Heart left ventricle (tissue), 16 donors: ENCODE results near the gene HBE1. TPM values are rescaled to one million over a fixed set of nuclear protein-coding genes. Genes with fewer than 3 reads are reported as not detected.

Experiments used
- ATAC-seq, 4 donors: fragments of 200-7000 bp; cut with Tn5 transposase; one replicate each; pipeline ENCODE4 v1.9.1; 2020 to 2022; ENCODE audit warnings: moderate library complexity in 4 of 4, mild to moderate bottlenecking in 3 of 4, moderate number of reproducible peaks in 1 of 4
- DNase-seq, 5 donors: peaks; one replicate each; pipeline ENCODE4 v3.0.0-alpha.2; 2020
- H3K27ac ChIP-seq, 12 donors: fragments of 200-600 bp; sonication (generic) in 4 of 12; one replicate each; pipeline versions ENCODE4 v1.5.0 to v1.8.0; 2016 to 2022; ENCODE audit warnings: mild to moderate bottlenecking in 2 of 12
- H3K27me3 ChIP-seq, 9 donors: fragments of 200-600 bp; sonication (generic) in 2 of 9; one replicate each; pipeline versions ENCODE4 v1.5.1 to v1.8.0; 2016 to 2022; ENCODE audit warnings: mild to moderate bottlenecking in 3 of 9
- H3K36me3 ChIP-seq, 9 donors: fragments of 200-600 bp; sonication (generic) in 2 of 9; one replicate each; pipeline versions ENCODE4 v1.5.0 to v1.8.0; 2018 to 2022; ENCODE audit warnings: mild to moderate bottlenecking in 2 of 9
- H3K4me1 ChIP-seq, 12 donors: fragments of 200-600 bp; sonication (generic) in 4 of 12; one replicate each; pipeline versions ENCODE4 v1.5.0 to v1.8.0; 2016 to 2022; ENCODE audit warnings: mild to moderate bottlenecking in 3 of 12
- H3K4me3 ChIP-seq, 12 donors: fragments of 200-600 bp; sonication (generic) in 4 of 12; one replicate each; pipeline versions ENCODE4 v1.5.0 to v1.8.0; 2017 to 2022; ENCODE audit warnings: mild to moderate bottlenecking in 9 of 12, moderate library complexity in 4 of 12
- H3K9me3 ChIP-seq, 12 donors: fragments of 200-600 bp; sonication (generic) in 4 of 12; one replicate each; pipeline versions ENCODE4 v1.5.0 to v1.8.0; 2016 to 2022; ENCODE audit warnings: mild to moderate bottlenecking in 1 of 12
- CTCF ChIP-seq, 12 donors: fragments of 200-600 bp; sonication (generic) in 4 of 12; IDR thresholded peaks; one replicate each; pipeline versions ENCODE4 v1.5.0 to v1.8.0; 2018 to 2022; ENCODE audit warnings: antibody characterized with exemption in 12 of 12, mild to moderate bottlenecking in 5 of 12
- POLR2A ChIP-seq, 2 donors: fragments of 450-650 bp; IDR thresholded peaks; one replicate each; pipeline ENCODE4 v1.6.1; 2017; ENCODE audit warnings: antibody characterized with exemption in 2 of 2, mild to moderate bottlenecking in 2 of 2, moderate library complexity in 2 of 2
- WGBS, 4 donors: extraction: QIAGEN DNeasy Blood & Tissue Kit in 2 of 4; methylation state at CpG; one replicate each; pipeline versions ENCODE4 v1.1.5 to v1.1.7; 2013 to 2018; 5-methylcytosine and 5-hydroxymethylcytosine counted together
- intact Hi-C, 10 donors: fragments of 100-400 bp; cut with DNase I; formaldehyde crosslinking; loops; one replicate each; pipeline versions ENCODE4 v1.11.1 to v1.14.2; 2022
- polyA plus RNA-seq, 2 donors: library from polyadenylated mRNA; stranded (reverse); fragments of 200-250 nt; gene quantifications; one replicate each; pipeline ENCODE4 v1.2.3, GENCODE V29; 2013
- total RNA-seq, 9 donors: library from RNA; depleted of rRNA in 2 of 9; stranded (reverse); fragments of >200 nt in 2 of 9; fragmentation: NEBNext Ultra II Directional in 3 of 9; extraction: Animal tissue kit (Norgen Biotek cat#: 25700) in 3 of 9; gene quantifications; one replicate each; pipeline versions ENCODE4 v1.1.0 to v1.2.4, GENCODE V29; 2016 to 2023
- donor health status: ischemic (EF 13 %, LVEDD 7.1; RV severe dilation, severe dysfunction).
- donor health status: healthy with polysubstance abuse.
- donor health status: DM: no; HTN: yes; CAD: no.
- donor health status: DM: no; HTN: no; CAD: no.
- donor health status: ischemic (EF 25% LVEDD 6.9; RV normal size, moderate dysfunction).
- donor health status: ischemic (EF 25% LVEDD 5.7; RV mildly dilated, moderate dysfunction).
- donor health status: healthy.
- donor health status: DM: yes; HTN: yes; CAD: no.
- donor health status: ischemic (EF 35%, LVEDD 5.7; RV mildly dilated, moderate dysfunction).
- donor health status: nonischemic (EF 11% LVEDD 7.7; RV severe dilation, severe dysfunction).
- donor health status: DM: yes; HTN: yes; CAD: no.
- donor health status: PGD.
- donor health status: ischemic (EF 29% LVEDD 5.4; RV normal size, mild dysfunction).
- donor health status: nonischemic (EF 23%, LVEDD 6.1; RV moderate dilation, normal function).

The HBE1 gene
- total and polyA plus RNA-seq, 11 donors = not detected

GRCh38 chr11:5232176-5232575 is 37.6 kb downstream of the HBE1 start:
- DNase-seq (no peak), ATAC-seq (no peak)
- peaks cover 0 to 3% (median 0%) of the 10 kb centered on the region in 9 donors for H3K27me3 ChIP-seq
- no peaks in the 10 kb centered on the region for H3K4me1 ChIP-seq
- WGBS, 4 donors = 59 to 72% (median 65%) methylated on average over 3 of the region's 3 CpGs
- no peak overlapping the region for H3K27ac ChIP-seq
- no peaks in the 10 kb centered on the region for H3K36me3 ChIP-seq
- TF ChIP-seq CTCF (IDR thresholded peaks at IDR 0.05) = no peak
- TF ChIP-seq POLR2A (IDR thresholded peaks at IDR 0.05) = no peak
- H3K4me3 ChIP-seq = no peak overlapping the region
- no peaks in the 10 kb centered on the region for H3K9me3 ChIP-seq
- intact Hi-C loops = no loop called here

GRCh38 chr11:5231111-5231510 is 38.6 kb downstream of the HBE1 start:
- 76 to 94% (median 79%) methylated on average over 2 of the region's 2 CpGs for WGBS, 4 donors
- intact Hi-C loops = no loop called here
- no peak overlapping the region for H3K4me3 ChIP-seq
- no peaks in the 10 kb centered on the region for H3K36me3 ChIP-seq
- H3K27ac ChIP-seq = no peak overlapping the region
- ATAC-seq (no peak), DNase-seq (no peak)
- H3K27me3 ChIP-seq = peaks cover 0 to 3% (median 0%) of the 10 kb centered on the region in 9 donors
- H3K4me1 ChIP-seq = no peaks in the 10 kb centered on the region
- TF ChIP-seq POLR2A (IDR thresholded peaks at IDR 0.05) = no peak
- no peak for TF ChIP-seq CTCF (IDR thresholded peaks at IDR 0.05)
- H3K9me3 ChIP-seq = no peaks in the 10 kb centered on the region

GRCh38 chr11:5230266-5230665 is 39.5 kb downstream of the HBE1 start:
- no peak overlapping the region for H3K27ac ChIP-seq
- no peak for ATAC-seq
- intact Hi-C loops = no loop called here
- WGBS, 4 donors = 81 to 92% (median 88%) methylated on average over 1 of the region's 1 CpG
- TF ChIP-seq POLR2A (IDR thresholded peaks at IDR 0.05) (no peak), CTCF (IDR thresholded peaks at IDR 0.05) (no peak)
- H3K4me1 ChIP-seq = no peaks in the 10 kb centered on the region
- no peak overlapping the region for H3K4me3 ChIP-seq
- no peaks in the 10 kb centered on the region for H3K9me3 ChIP-seq
- H3K27me3 ChIP-seq = peaks cover 0 to under 1% (median 0%) of the 10 kb centered on the region in 9 donors
- H3K36me3 ChIP-seq = no peaks in the 10 kb centered on the region
- DNase-seq = no peak

- intact Hi-C loops = no loop called here
- no peaks in the 10 kb centered on the region for H3K4me1 ChIP-seq
- H3K36me3 ChIP-seq = no peaks in the 10 kb centered on the region
- no peaks in the 10 kb centered on the region for H3K9me3 ChIP-seq
- WGBS, 4 donors = 82 to 94% (median 85%) methylated on average over 2 of the region's 2 CpGs
- DNase-seq = no peak
- no peak overlapping the region for H3K27ac ChIP-seq
- ATAC-seq = no peak
- no peaks in the 10 kb centered on the region for H3K27me3 ChIP-seq
- no peak overlapping the region for H3K4me3 ChIP-seq
- no peak for TF ChIP-seq CTCF (IDR thresholded peaks at IDR 0.05)
- TF ChIP-seq POLR2A (IDR thresholded peaks at IDR 0.05) = no peak
Observed at GRCh38 chr11:5229796-5230195, 39.9 kb downstream of the HBE1 start.
